HG03571 (cell line): Measurements from ENCODE around the gene ATAD3B.
"Not testable (repeated sequence)": the region's sequence is repeated elsewhere in the genome, so short reads cannot be mapped to it uniquely, and the experiment has no call there.

Experiments
- ATAC-seq: cut with Tn5 transposase; IDR thresholded peaks from one replicate; pipeline ENCODE4 v1.9.1; 2021; ENCODE audit not compliant: unreplicated experiment

The ATAD3B gene

DNA sequence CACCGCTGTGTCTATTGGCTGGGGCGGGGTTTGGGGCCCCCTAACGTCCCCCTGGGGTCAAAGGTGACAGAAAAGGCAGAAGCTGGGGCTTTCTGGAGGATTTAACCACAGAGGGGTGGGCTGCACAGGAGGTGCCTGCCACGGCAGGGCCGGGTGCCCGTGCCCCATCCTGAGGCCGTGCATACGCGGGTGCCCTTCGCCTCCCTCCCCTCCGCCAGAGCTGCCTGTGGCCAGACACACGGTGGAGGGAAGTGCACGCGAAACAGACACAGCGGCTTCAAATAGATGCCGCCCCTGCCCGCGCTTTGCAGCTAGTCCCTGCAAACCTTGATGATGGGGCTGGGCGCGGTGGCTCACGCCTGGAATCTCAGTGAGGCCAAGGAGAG lies 37.9 kb downstream of the ATAD3B start:
- ATAC-seq, result not testable (repeated sequence)

DNA sequence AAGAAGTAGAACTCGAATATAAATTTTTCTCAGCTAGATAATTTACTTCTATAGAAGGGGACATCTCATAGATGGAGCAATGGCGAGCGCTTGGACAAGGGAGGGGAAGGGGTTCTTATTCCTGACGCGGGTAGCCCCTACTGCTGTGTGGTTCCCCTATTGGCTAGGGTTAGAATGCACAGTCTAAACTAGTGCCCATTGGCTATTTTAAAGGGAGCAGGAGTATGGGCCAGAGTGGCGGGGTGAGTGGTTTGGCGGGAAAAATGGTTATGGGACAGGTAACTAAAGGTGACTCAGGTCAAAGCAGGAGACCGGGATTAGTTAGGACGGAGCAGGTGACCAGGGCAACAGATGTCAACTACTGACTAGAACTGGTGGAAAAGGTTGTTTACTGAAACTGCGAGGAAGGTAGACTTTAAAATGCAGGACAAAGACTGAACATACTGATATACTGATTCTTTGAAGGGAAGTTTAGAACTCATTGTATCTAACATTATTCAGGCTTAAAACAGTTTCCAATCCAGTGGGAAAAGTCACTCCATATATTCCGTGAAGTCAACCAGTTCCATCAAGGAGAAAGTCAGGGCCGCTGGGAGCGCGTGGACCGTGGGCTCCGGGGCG lies 39.5 kb downstream of the ATAD3B start:
- ATAC-seq, result no peak

DNA sequence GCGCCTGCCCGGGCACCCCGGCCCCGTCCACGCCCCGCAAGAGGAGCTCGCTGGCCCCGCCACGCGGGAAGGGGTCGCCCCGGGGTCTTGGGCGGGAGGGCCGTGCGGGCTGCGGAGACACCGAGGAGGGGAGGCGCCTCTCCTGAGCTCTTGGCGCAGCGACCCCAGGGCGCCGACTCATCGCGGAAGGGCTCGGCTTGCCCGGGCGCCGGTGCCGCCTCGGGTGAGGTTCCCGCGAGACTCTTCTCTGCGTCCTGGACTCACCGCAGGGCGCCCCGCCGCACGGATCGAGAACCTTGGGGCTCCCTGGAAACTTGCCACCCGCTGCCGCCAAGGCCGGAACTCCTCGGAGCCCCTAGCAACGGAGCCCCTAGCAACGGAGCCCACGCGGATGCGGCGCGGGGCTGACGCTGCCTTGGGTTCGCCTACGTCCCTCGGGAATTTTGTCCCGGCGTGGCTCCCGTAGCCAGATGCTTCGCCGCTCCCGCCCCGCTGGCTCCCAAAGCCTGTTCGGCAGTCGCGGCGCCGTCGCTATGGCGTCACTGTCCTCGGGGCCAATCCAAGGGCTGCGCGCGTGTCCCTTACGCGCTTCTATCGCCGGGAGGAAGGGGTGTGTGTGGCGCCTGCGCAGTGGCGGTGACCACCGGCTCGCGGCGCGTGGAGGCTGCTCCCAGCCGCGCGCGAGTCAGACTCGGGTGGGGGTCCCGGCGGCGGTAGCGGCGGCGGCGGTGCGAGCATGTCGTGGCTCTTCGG lies 40.1 kb downstream of the ATAD3B start, which contains the start of gene ATAD3A:
Gene ATAD3A, plus strand, starts transcription at position 630 of the 753 bp plus-strand sequence. Its CDS starts 107 bp downstream, at position 737.
- peak; percentile 83 for ATAC-seq

DNA sequence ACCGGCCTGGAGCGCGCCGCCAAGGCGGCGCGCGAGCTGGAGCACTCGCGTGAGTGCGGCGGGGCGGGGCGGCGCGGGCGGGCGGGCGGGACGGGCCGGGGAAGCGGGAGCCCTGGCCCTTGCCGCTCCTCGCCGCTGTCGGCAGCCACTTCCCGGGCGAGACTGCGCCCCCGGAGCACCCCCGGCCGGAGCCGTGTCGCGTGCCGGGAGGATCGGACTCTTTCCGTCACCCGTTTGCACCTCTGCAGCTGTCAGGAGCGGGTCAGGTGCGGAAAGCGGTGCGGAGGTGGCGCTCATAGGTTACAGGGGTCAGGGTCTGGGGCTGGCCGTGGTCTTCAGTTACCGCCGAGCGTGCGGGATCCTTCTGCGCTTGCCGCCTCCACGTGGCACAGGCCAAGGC lies 40.9 kb downstream of the ATAD3B start:
- ATAC-seq, result peak; percentile 4

- not testable (repeated sequence) for ATAC-seq
Measured at GRCh38 chr1:1513675-1514074, 42.1 kb downstream of the ATAD3B start.

- not testable (repeated sequence) for ATAC-seq
Measured at GRCh38 chr1:1514376-1514775, 42.8 kb downstream of the ATAD3B start.

- not testable (repeated sequence) for ATAC-seq
Measured at GRCh38 chr1:1516923-1517322, 45.4 kb downstream of the ATAD3B start.

GRCh38 chr1:1517973-1518620 lies 46.5 kb downstream of the ATAD3B start:
- ATAC-seq, result no peak

DNA sequence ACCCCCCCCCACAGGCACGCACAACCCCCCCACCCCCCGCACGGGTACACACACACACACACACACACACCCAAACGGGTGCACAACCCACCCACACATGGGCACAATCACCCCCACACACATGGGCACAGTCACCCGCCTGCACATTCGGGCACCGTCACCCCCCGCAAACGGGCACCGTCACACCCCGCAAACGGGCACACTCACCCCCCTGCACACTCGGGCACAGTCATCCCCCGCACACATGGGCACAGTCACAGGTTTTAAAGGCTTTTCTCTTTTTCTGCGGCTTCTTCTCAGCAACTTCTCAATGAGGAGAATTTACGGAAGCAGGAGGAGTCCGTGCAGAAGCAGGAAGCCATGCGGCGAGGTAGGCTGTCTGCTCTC lies 47.0 kb downstream of the ATAD3B start:
- not testable (repeated sequence) for ATAC-seq

- ATAC-seq, result not testable (repeated sequence)
Measured at GRCh38 chr1:1519805-1520505, 48.4 kb downstream of the ATAD3B start.

DNA sequence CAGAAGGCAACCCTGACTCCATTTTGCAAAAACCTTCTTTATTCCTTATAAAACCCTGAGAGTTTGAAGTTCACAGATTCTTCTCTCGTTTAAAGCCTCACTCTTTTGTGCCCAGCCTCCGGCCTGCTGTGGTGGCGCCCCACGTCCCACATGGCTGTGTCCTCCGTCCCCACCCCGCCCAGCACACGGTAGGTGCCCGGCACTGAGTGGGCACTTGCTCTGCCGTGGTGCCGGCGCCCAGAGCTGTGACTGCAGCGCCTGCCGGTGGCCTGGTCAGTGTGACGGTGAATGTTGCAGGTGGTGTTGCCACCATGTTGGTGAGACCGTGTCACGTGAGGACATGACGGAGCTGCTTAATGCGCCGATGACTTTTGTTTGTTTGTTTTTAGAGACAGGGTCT lies 49.8 kb downstream of the ATAD3B start:
- ATAC-seq, result no peak

DNA sequence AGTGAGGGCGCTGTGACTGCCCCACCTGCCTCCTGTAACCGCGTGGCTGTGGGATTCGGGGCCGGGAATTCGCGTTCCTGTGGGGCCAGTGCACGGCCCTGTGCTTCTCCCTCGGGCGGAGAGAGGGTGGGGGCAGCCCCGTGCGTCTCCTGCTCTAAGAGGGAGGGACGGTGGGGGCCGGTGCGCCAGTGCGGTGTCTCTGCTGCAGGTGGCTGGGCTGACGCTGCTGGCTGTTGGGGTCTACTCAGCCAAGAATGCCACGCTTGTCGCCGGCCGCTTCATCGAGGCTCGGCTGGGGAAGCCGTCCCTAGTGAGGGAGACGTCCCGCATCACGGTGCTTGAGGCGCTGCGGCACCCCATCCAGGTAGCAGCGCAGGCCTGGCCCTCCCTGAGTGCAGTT lies 51.0 kb downstream of the ATAD3B start:
- not testable (repeated sequence) for ATAC-seq

DNA sequence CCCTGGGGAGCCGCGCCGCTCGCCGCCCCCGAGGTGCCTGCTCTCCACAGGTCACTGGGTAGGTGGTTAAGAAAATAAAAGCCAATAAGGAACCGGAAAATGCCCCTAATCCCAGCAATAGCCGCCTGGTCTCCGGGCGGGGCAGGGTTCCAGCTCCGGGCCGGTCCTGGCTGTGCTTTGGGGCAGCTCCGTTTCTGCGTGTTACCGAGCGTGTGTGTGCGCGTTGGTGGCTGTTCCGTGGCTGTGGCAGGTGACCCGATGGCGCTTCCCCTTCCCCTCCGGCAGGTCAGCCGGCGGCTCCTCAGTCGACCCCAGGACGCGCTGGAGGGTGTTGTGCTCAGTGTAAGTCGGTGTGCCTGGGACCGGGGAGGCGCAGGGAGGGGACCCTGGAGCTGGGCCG lies 51.7 kb downstream of the ATAD3B start:
- not testable (repeated sequence) for ATAC-seq

GRCh38 chr1:1523651-1524050 lies 52.1 kb downstream of the ATAD3B start:
- ATAC-seq, result not testable (repeated sequence)

- ATAC-seq, result not testable (repeated sequence)
Measured at GRCh38 chr1:1524750-1525383, 53.3 kb downstream of the ATAD3B start.

DNA sequence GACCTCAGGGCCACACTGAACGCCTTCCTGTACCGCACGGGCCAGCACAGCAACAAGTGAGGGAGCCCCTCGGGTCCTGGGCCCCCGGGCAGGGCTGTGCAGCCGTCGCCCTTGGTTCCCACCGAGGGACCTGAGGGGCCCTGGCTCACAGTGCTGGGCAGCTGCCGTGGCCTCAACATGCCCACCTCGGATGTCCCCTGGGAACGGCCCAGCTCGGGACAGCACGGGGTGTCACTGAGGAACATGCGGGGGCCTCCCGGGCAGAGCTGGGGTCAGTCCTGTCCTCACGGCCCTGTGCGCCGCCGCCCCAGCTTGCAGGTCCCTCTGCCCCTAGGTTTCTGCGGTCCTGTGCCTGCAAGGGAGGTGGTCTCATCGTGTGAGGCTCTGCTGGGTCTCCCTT lies 54.9 kb downstream of the ATAD3B start:
- not testable (repeated sequence) for ATAC-seq

DNA sequence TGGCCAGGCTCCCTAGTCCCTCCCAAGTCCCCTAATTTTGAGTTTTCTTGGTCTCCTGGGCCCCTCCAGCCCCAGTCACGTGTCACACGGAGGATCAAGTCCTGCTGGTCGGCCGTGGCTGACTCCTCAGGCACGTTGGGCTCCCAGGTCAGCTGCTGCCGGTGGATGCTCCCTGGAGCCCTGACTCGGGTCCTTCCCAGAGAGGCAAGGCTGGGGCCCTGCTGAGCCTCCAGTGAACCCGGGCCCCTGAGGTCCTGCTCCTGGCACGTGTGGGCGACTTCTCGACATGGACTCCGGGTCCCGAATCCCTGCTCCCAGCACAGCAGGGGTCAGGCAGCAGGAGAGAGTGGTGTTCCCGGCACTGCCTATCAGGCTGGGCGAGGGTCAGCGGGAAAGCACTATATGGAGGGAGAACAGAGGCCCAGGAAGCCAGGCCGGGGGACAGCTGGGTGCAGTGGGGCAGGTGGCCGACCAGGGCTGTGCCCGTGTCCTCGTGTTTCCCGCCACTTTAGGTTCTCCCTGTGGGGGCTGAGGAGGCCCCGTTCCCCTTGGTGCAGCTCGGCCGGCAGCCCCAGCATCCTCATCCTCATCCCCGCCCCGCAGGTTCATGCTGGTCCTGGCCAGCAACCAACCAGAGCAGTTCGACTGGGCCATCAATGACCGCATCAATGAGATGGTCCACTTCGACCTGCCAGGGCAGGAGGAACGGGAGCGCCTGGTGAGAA lies 55.7 kb downstream of the ATAD3B start:
- no peak for ATAC-seq

- ATAC-seq, result no peak
Measured at GRCh38 chr1:1528301-1529267, 57.0 kb downstream of the ATAD3B start.

DNA sequence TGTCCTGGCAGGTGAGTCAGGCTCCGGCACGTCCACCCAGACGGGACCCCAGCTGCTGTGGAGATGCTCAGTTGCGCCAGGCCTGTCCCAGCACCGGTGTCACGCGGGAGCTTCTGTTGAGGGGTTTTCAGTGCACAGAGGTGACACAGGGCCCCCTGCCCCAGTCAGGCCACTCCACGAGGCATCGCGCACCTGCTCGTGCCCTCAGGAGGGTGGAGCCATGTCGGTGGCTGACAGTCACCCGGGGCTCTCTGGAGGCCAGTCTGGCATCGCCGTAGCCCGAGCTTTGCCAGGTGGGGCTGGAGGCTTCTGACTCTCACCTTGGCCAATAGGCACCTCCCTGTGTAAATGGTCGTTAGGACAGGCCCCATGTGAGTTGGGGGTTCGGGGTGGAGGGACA lies 57.8 kb downstream of the ATAD3B start:
- no peak for ATAC-seq
